Gastrocnemius medialis (tissue), 4 donors: ENCODE results near the gene DPP8.

Experiments
- CTCF ChIP-seq, 5 experiments: fragments of 450-650 bp in 3 of 5; fragments of 200-600 bp in 2 of 5; sonication (generic) in 2 of 5; IDR thresholded peaks in 4 of 5; conservative IDR thresholded peaks in 1 of 5; 1 replicate in 4 of 5; 2 replicates in 1 of 5; pipeline ENCODE4 v1.5.1; 2016 to 2019; ENCODE audit warnings: antibody characterized with exemption in 5 of 5, mild to moderate bottlenecking in 3 of 5, moderate library complexity in 3 of 5
- POLR2A ChIP-seq, 2 donors: fragments of 450-650 bp; IDR thresholded peaks; one replicate each; pipeline ENCODE4 v1.6.1; 2017; ENCODE audit warnings: antibody characterized with exemption in 2 of 2, mild to moderate bottlenecking in 2 of 2, moderate library complexity in 2 of 2

GRCh38 chr15:65525622-65526021 lies 8.1 kb upstream of the DPP8 start:
- TF ChIP-seq CTCF (IDR thresholded peaks at IDR 0.05 in 4 of 5, conservative IDR thresholded peaks at IDR 0.05 in 1 of 5): no peak
- no peak for TF ChIP-seq POLR2A (IDR thresholded peaks at IDR 0.05)
